NCI-H2227 (cell line): Measurements from ENCODE around the gene SLC35E2B.

Source experiments
- DNase-seq: peaks from one replicate; lab custom pipeline; 2025; ENCODE audit not compliant: unreplicated experiment; lab: John Stamatoyannopoulos, UW

The SLC35E2B gene

GRCh38 chr1:1626207-1627141 lies 66.1 kb downstream of the SLC35E2B start:
- no peak for DNase-seq

- no peak for DNase-seq
Measured at GRCh38 chr1:1625824-1626206, 66.8 kb downstream of the SLC35E2B start.

- DNase-seq = no peak
Measured at GRCh38 chr1:1625404-1625775, 67.2 kb downstream of the SLC35E2B start.

- peak; percentile 35 for DNase-seq
Measured at GRCh38 chr1:1624443-1625403, 67.9 kb downstream of the SLC35E2B start.

GRCh38 chr1:1623631-1624442 lies 68.8 kb downstream of the SLC35E2B start:
- DNase-seq = no peak

GRCh38 chr1:1623181-1623630 lies 69.4 kb downstream of the SLC35E2B start:
- no peak for DNase-seq

- no peak for DNase-seq
Measured at GRCh38 chr1:1622788-1623094, 69.9 kb downstream of the SLC35E2B start.

GRCh38 chr1:1622010-1622787 lies 70.4 kb downstream of the SLC35E2B start:
- DNase-seq = no peak

GRCh38 chr1:1621173-1622009 lies 71.2 kb downstream of the SLC35E2B start:
- no peak for DNase-seq

- no peak for DNase-seq
Measured at GRCh38 chr1:1620433-1621139, 72.0 kb downstream of the SLC35E2B start.

- no peak for DNase-seq
Measured at GRCh38 chr1:1619917-1620361, 72.7 kb downstream of the SLC35E2B start.

GRCh38 chr1:1618396-1619068 lies 74.1 kb downstream of the SLC35E2B start:
- no peak for DNase-seq

GRCh38 chr1:1617925-1618324 lies 74.7 kb downstream of the SLC35E2B start:
- DNase-seq = no peak

- DNase-seq = no peak
Measured at GRCh38 chr1:1617516-1617915, 75.1 kb downstream of the SLC35E2B start.

GRCh38 chr1:1616838-1617237 lies 75.8 kb downstream of the SLC35E2B start:
- DNase-seq = no peak

GRCh38 chr1:1616045-1616790 lies 76.4 kb downstream of the SLC35E2B start:
- peak; percentile 64 for DNase-seq
